PC-3 (cell line): ENCODE measurements around the gene TAF4. TPM values are rescaled to one million over a fixed set of nuclear protein-coding genes. Genes with fewer than 3 reads are reported as not detected.

ENCODE experiments used
- ATAC-seq: fragments of 200-7000 bp; cut with Tn5 transposase; 2 replicates; pipeline ENCODE4 v1.9.1; 2020; ENCODE audit warnings: mild to moderate bottlenecking, moderate library complexity
- BruUV-seq: library from RNA; stranded (reverse); fragments of 400-500 nt; replicated peaks from 2 replicates; lab custom pipeline; 2021; lab: Mats Ljungman, UMichigan
- CTCF ChIA-PET: fragments of 300-600 bp; sonication (Branson Sonifier 250); formaldehyde crosslinking; loops from one replicate; lab custom pipeline; 2022; ENCODE audit warnings: antibody characterized with exemption; lab: Charles Lee
- POLR2A ChIA-PET: fragments of 300-600 bp; sonication (Branson Sonifier 250); formaldehyde crosslinking; loops from one replicate; lab custom pipeline; 2022; ENCODE audit warnings: antibody characterized with exemption; ENCODE audit not compliant: unreplicated experiment; lab: Charles Lee
- DNase-seq: peaks from one replicate; pipeline ENCODE4 v3.0.0-alpha.2; 2015
- H2AFZ ChIP-seq: fragments of 300-600 bp; sonication (generic); 2 replicates; pipeline ENCODE4 v1.6.0; 2016; ENCODE audit warnings: antibody characterized with exemption, low read length
- H3F3A ChIP-seq: fragments of 300-600 bp; sonication (generic); one replicate; pipeline ENCODE4 v1.6.0; 2017; ENCODE audit warnings: antibody characterized with exemption, low read length, control low read depth, mild to moderate bottlenecking; ENCODE audit not compliant: unreplicated experiment
- H3K27ac ChIP-seq: fragments of 300-600 bp; sonication (generic); 2 replicates; pipeline ENCODE4 v1.5.1; 2016; ENCODE audit warnings: mild to moderate bottlenecking, low read length
- H3K27me3 ChIP-seq: fragments of 300-600 bp; sonication (generic); 2 replicates; pipeline ENCODE4 v1.6.1; 2016; ENCODE audit warnings: low read length, mixed read lengths
- H3K36me3 ChIP-seq: fragments of 300-600 bp; sonication (generic); 2 replicates; pipeline ENCODE4 v1.6.1; 2016; ENCODE audit warnings: low read depth, mixed run types, low read length, mixed read lengths
- H3K4me1 ChIP-seq: fragments of 300-600 bp; sonication (generic); 2 replicates; pipeline ENCODE4 v1.5.1; 2016; ENCODE audit warnings: low read length; ENCODE audit not compliant: insufficient read depth
- H3K4me2 ChIP-seq: fragments of 300-600 bp; sonication (generic); 2 replicates; pipeline ENCODE4 v1.6.0; 2016; ENCODE audit warnings: low read length
- H3K4me3 ChIP-seq: fragments of 300-600 bp; sonication (generic); 2 replicates; pipeline ENCODE4 v1.5.1; 2016; ENCODE audit warnings: mild to moderate bottlenecking, low read length, mixed read lengths
- H3K79me2 ChIP-seq: fragments of 300-600 bp; sonication (generic); 2 replicates; pipeline ENCODE4 v1.6.1; 2017; ENCODE audit warnings: low read length, mixed read lengths
- H3K9ac ChIP-seq: fragments of 300-600 bp; sonication (generic); 2 replicates; pipeline ENCODE4 v1.6.0; 2016; ENCODE audit warnings: mild to moderate bottlenecking, low read length
- H3K9me2 ChIP-seq: fragments of 300-600 bp; sonication (generic); replicated peaks from 2 replicates; pipeline ENCODE4 v1.6.1; 2016; ENCODE audit warnings: mixed run types, low read length, mixed read lengths
- H3K9me3 ChIP-seq: fragments of 300-600 bp; sonication (generic); 2 replicates; pipeline ENCODE4 v1.6.1; 2016; ENCODE audit warnings: low read length, mixed read lengths
- H4K20me1 ChIP-seq: fragments of 300-600 bp; sonication (generic); 2 replicates; pipeline ENCODE4 v1.6.1; 2016; ENCODE audit warnings: low read length, mixed read lengths
- CTCF ChIP-seq: fragments of 300-600 bp; sonication (generic); conservative IDR thresholded peaks from 2 replicates; pipeline ENCODE4 v1.5.1; 2017; ENCODE audit warnings: antibody characterized with exemption, low read depth, mild to moderate bottlenecking, low read length
- EZH2 ChIP-seq: fragments of 300-600 bp; sonication (generic); IDR thresholded peaks from one replicate; pipeline ENCODE4 v1.6.1; 2017; ENCODE audit warnings: antibody characterized with exemption, mild to moderate bottlenecking, low read length; ENCODE audit not compliant: unreplicated experiment
- EZH2phosphoT487 ChIP-seq: fragments of 300-600 bp; sonication (generic); IDR thresholded peaks from 2 replicates; pipeline ENCODE4 v1.6.1; 2018; ENCODE audit warnings: mild to moderate bottlenecking, antibody characterized with exemption, low read length, borderline replicate concordance
- intact Hi-C: fragments of 100-400 bp; cut with micrococcal nuclease; formaldehyde crosslinking; loops from 2 replicates; pipeline ENCODE4 v1.9.0; 2023
- total RNA-seq: library from RNA; depleted of rRNA; stranded (reverse); fragments of >200 nt; gene quantifications from 2 replicates; pipeline ENCODE4 v1.2.3, GENCODE V29; 2014

TAF4 gene
- total RNA-seq, 1 experiment from 2014 or later: 9.6 TPM

- POLR2A ChIA-PET: no interaction called here
- H3K27me3 ChIP-seq: peaks cover 5% of the 10 kb centered on the region; the same call in 1 of the 2 replicates
- ATAC-seq: peak; percentile 87
- peaks cover 11% of the 10 kb centered on the region for H3K9me3 ChIP-seq
- no peaks in the 10 kb centered on the region for H3F3A ChIP-seq
- H3K9me2 ChIP-seq: no peaks in the 10 kb centered on the region
- H3K4me3 ChIP-seq: no peak overlapping the region
- BruUV-seq: no TSS peak
- no peaks in the 10 kb centered on the region for H3K4me1 ChIP-seq
- H3K4me2 ChIP-seq: no peak overlapping the region
- no peak overlapping the region for H2AFZ ChIP-seq
- intact Hi-C loops: no loop called here
- H3K9ac ChIP-seq: no peak overlapping the region
- no peaks in the 10 kb centered on the region for H3K79me2 ChIP-seq
- H3K36me3 ChIP-seq: no peaks in the 10 kb centered on the region
- DNase-seq: peak; percentile 37
- CTCF ChIA-PET: no interaction called here
- H4K20me1 ChIP-seq: no peaks in the 10 kb centered on the region
- TF ChIP-seq EZH2 (no peak), CTCF (no peak), EZH2phosphoT487 (no peak)
- no peak overlapping the region for H3K27ac ChIP-seq
These were observed 39.2 kb upstream of the TAF4 start for GRCh38 chr20:62104791-62105345.

GRCh38 chr20:62104234-62104789 is 38.6 kb upstream of the TAF4 start:
- no peak for DNase-seq
- TF ChIP-seq EZH2 (no peak), EZH2phosphoT487 (no peak), CTCF (no peak)
- BruUV-seq: no TSS peak
- intact Hi-C loops: no loop called here
- CTCF ChIA-PET: no interaction called here
- Histone ChIP-seq H3K27ac (no peak overlapping the region), H3K4me1 (no peaks in the 10 kb centered on the region), H3K27me3 (peaks cover 5% of the 10 kb centered on the region; the same call in 1 of the 2 replicates), H3K9me2 (no peaks in the 10 kb centered on the region), H3K79me2 (no peaks in the 10 kb centered on the region), H3K9me3 (peaks cover 8% of the 10 kb centered on the region), H3K4me3 (no peak overlapping the region), H4K20me1 (no peaks in the 10 kb centered on the region), H3F3A (no peaks in the 10 kb centered on the region), H3K9ac (no peak overlapping the region), H3K36me3 (no peaks in the 10 kb centered on the region), H2AFZ (no peak overlapping the region), H3K4me2 (no peak overlapping the region)
- POLR2A ChIA-PET: no interaction called here
- no peak for ATAC-seq
